HEK293 (cell line): ENCODE results near the gene VAV2.

ENCODE experiments used
- CTCF ChIA-PET: fragments of 350-600 bp; formaldehyde crosslinking; extraction: SDS; loops from one replicate; lab custom pipeline; 2021; ENCODE audit warnings: antibody characterized with exemption; lab: Yijun Ruan, JAX
- POLR2A ChIA-PET: fragments of 300-600 bp; formaldehyde crosslinking; extraction: SDS; loops from one replicate; lab custom pipeline; 2020; ENCODE audit warnings: antibody characterized with exemption, inconsistent platforms; lab: Yijun Ruan, JAX
- H3K27ac ChIP-seq: fragments of 200-500 bp; sonication (Bioruptor generic); 2 replicates; pipeline ENCODE4 v1.5.1; 2014; ENCODE audit warnings: low read depth, low read length, control low read depth, inconsistent platforms; ENCODE audit errors: extremely low read depth
- H3K36me3 ChIP-seq, 2 experiments: fragments of 200-500 bp in 1 of 2; sonication (Bioruptor generic) in 1 of 2; 1 replicate in 1 of 2; 2 replicates in 1 of 2; pipeline ENCODE4 v1.5.1; 2014 to 2017; ENCODE audit warnings: inconsistent platforms in 2 of 2, low read length in 2 of 2; ENCODE audit not compliant: control insufficient read depth in 2 of 2, insufficient read depth in 1 of 2
- H3K4me1 ChIP-seq: fragments of 200-500 bp; sonication (Bioruptor generic); 2 replicates; pipeline ENCODE4 v1.5.1; 2014; ENCODE audit warnings: mild to moderate bottlenecking, low read length, inconsistent platforms; ENCODE audit not compliant: control insufficient read depth, insufficient read depth
- H3K4me3 ChIP-seq: 2 replicates; pipeline ENCODE4 v1.5.1; 2011; ENCODE audit warnings: low read depth, mild to moderate bottlenecking, control low read depth, low read length, moderate library complexity
- H3K9me3 ChIP-seq: fragments of 200-500 bp; sonication (Bioruptor generic); 2 replicates; pipeline ENCODE4 v1.5.1; 2014; ENCODE audit warnings: low read depth, low read length, inconsistent platforms; ENCODE audit not compliant: control insufficient read depth, insufficient read depth
- GLIS1 ChIP-seq: fragments of 450-650 bp; formaldehyde crosslinking; IDR thresholded peaks from 2 replicates; pipeline ENCODE4 v1.5.1; 2016; ENCODE audit warnings: missing biosample characterization, missing genetic modification characterization
- HOXC10 ChIP-seq: sonication (generic); formaldehyde crosslinking; IDR thresholded peaks from 2 replicates; pipeline ENCODE4 v1.8.1; 2023; ENCODE audit warnings: mild to moderate bottlenecking, missing genetic modification reagents
- KLF9 ChIP-seq: fragments of 450-650 bp; formaldehyde crosslinking; IDR thresholded peaks from 2 replicates; pipeline ENCODE4 v1.5.1; 2016; ENCODE audit warnings: missing biosample characterization, missing genetic modification characterization, low read depth
- MZF1 ChIP-seq: fragments of 450-650 bp; formaldehyde crosslinking; IDR thresholded peaks from 2 replicates; pipeline ENCODE4 v1.5.1; 2017; ENCODE audit warnings: missing biosample characterization, missing genetic modification characterization, borderline replicate concordance
- TCF7L2 ChIP-seq: IDR thresholded peaks from 2 replicates; pipeline ENCODE4 v1.6.1; 2011; ENCODE audit warnings: low read depth, mild to moderate bottlenecking, inconsistent platforms, low read length, moderate library complexity, borderline replicate concordance
- ZFP41 ChIP-seq: fragments of 450-650 bp; formaldehyde crosslinking; IDR thresholded peaks from 2 replicates; pipeline ENCODE4 v1.5.1; 2016; ENCODE audit warnings: missing biosample characterization, missing genetic modification characterization, borderline replicate concordance
- ZFP69B ChIP-seq: fragments of 450-650 bp; formaldehyde crosslinking; IDR thresholded peaks from 2 replicates; pipeline ENCODE4 v1.5.1; 2016; ENCODE audit warnings: missing biosample characterization, missing genetic modification characterization
- ZIC2 ChIP-seq: fragments of 450-650 bp; formaldehyde crosslinking; IDR thresholded peaks from 2 replicates; pipeline ENCODE4 v1.5.1; 2016; ENCODE audit warnings: missing biosample characterization, missing genetic modification characterization
- ZNF10 ChIP-seq: fragments of 450-650 bp; formaldehyde crosslinking; IDR thresholded peaks from 2 replicates; pipeline ENCODE4 v1.5.1; 2017; ENCODE audit warnings: missing biosample characterization, missing genetic modification characterization
- ZNF132 ChIP-seq: fragments of 450-650 bp; formaldehyde crosslinking; IDR thresholded peaks from 2 replicates; pipeline ENCODE4 v1.5.1; 2017; ENCODE audit warnings: missing biosample characterization, missing genetic modification characterization, borderline replicate concordance
- ZNF155 ChIP-seq: fragments of 450-650 bp; formaldehyde crosslinking; IDR thresholded peaks from 2 replicates; pipeline ENCODE4 v1.5.1; 2016; ENCODE audit warnings: missing biosample characterization, missing genetic modification characterization
- ZNF202 ChIP-seq: fragments of 450-650 bp; formaldehyde crosslinking; IDR thresholded peaks from 2 replicates; pipeline ENCODE4 v1.5.1; 2016; ENCODE audit warnings: missing biosample characterization, missing genetic modification characterization, borderline replicate concordance
- ZNF223 ChIP-seq: fragments of 450-650 bp; formaldehyde crosslinking; IDR thresholded peaks from 2 replicates; pipeline ENCODE4 v1.5.1; 2016; ENCODE audit warnings: missing biosample characterization, missing genetic modification characterization
- ZNF23 ChIP-seq: fragments of 450-650 bp; formaldehyde crosslinking; IDR thresholded peaks from 2 replicates; pipeline ENCODE4 v1.5.1; 2016; ENCODE audit warnings: missing biosample characterization, missing genetic modification characterization, borderline replicate concordance
- ZNF239 ChIP-seq: fragments of 450-650 bp; formaldehyde crosslinking; IDR thresholded peaks from 2 replicates; pipeline ENCODE4 v1.5.1; 2016; ENCODE audit warnings: missing biosample characterization, missing genetic modification characterization
- ZNF311 ChIP-seq: fragments of 450-650 bp; formaldehyde crosslinking; IDR thresholded peaks from 2 replicates; pipeline ENCODE4 v1.5.1; 2017; ENCODE audit warnings: missing biosample characterization, missing genetic modification characterization, borderline replicate concordance
- ZNF350 ChIP-seq: fragments of 450-650 bp; formaldehyde crosslinking; IDR thresholded peaks from 2 replicates; pipeline ENCODE4 v1.5.0; 2017; ENCODE audit warnings: missing biosample characterization, mild to moderate bottlenecking, missing genetic modification characterization
- ZNF548 ChIP-seq: fragments of 450-650 bp; formaldehyde crosslinking; IDR thresholded peaks from 2 replicates; pipeline ENCODE4 v1.5.1; 2016; ENCODE audit warnings: missing biosample characterization, missing genetic modification characterization
- ZNF571 ChIP-seq: fragments of 450-650 bp; formaldehyde crosslinking; IDR thresholded peaks from 2 replicates; pipeline ENCODE4 v1.5.0; 2017; ENCODE audit warnings: missing biosample characterization, missing genetic modification characterization
- ZNF596 ChIP-seq: fragments of 450-650 bp; IDR thresholded peaks from 2 replicates; pipeline ENCODE4 v1.5.0; 2018; ENCODE audit warnings: missing biosample characterization, mild to moderate bottlenecking, missing genetic modification characterization, moderate library complexity
- ZNF768 ChIP-seq: fragments of 450-650 bp; formaldehyde crosslinking; IDR thresholded peaks from 2 replicates; pipeline ENCODE4 v1.5.1; 2018; ENCODE audit warnings: missing biosample characterization, mild to moderate bottlenecking, missing genetic modification characterization
- ZNF777 ChIP-seq: fragments of 450-650 bp; formaldehyde crosslinking; IDR thresholded peaks from 2 replicates; pipeline ENCODE4 v1.5.1; 2017; ENCODE audit warnings: missing biosample characterization, missing genetic modification characterization, borderline replicate concordance
- ZNF792 ChIP-seq: fragments of 450-650 bp; formaldehyde crosslinking; IDR thresholded peaks from 2 replicates; pipeline ENCODE4 v1.5.1; 2016; ENCODE audit warnings: missing biosample characterization, missing genetic modification characterization
- ZNF830 ChIP-seq: fragments of 450-650 bp; IDR thresholded peaks from 2 replicates; pipeline ENCODE4 v1.5.0; 2018; ENCODE audit warnings: missing biosample characterization, missing genetic modification characterization, low read depth, mild to moderate bottlenecking, moderate library complexity
- ZNF837 ChIP-seq: fragments of 450-650 bp; formaldehyde crosslinking; IDR thresholded peaks from 2 replicates; pipeline ENCODE4 v1.5.1; 2016; ENCODE audit warnings: missing biosample characterization, missing genetic modification characterization
- ZSCAN23 ChIP-seq: fragments of 450-650 bp; formaldehyde crosslinking; IDR thresholded peaks from 2 replicates; pipeline ENCODE4 v1.5.1; 2016; ENCODE audit warnings: missing biosample characterization, missing genetic modification characterization
- TF ChIP-seq, protein P1 (sequence below): fragments of 450-650 bp; formaldehyde crosslinking; IDR thresholded peaks from 2 replicates; pipeline ENCODE4 v1.5.1; 2016; ENCODE audit warnings: missing biosample characterization, missing genetic modification characterization

VAV2 gene

GRCh38 chr9:133948561-133949485, 43.3 kb downstream of the VAV2 start:
- ChIA-PET POLR2A (no interaction called here), CTCF (interaction anchor here (0.8 to 1.3 kb wide), 2 partner anchors 45 to 167 kb away, joined by 3 to 4 read pairs; no protein-coding TSS in a partner anchor)
- Histone ChIP-seq H3K36me3 (no peaks in the 10 kb centered on the region), H3K27ac (no peak overlapping the region), H3K4me1 (no peaks in the 10 kb centered on the region), H3K9me3 (no peaks in the 10 kb centered on the region), H3K4me3 (no peak overlapping the region)
- TF ChIP-seq GLIS1 (tag by site-specific recombination) = 0 out of 2 replicates have a peak, but pooled peaks have one; percentile 12
- TF ChIP-seq ZNF837 = no peak
- TF ChIP-seq ZNF777 (tag by site-specific recombination) = no peak
- TF ChIP-seq ZNF548 (tag by site-specific recombination) = no peak
- no peak for TF ChIP-seq KLF9 (tag by site-specific recombination)
- no peak for TF ChIP-seq ZNF768 (tag by site-specific recombination)
- 0 out of 2 replicates have a peak, but pooled peaks have one; percentile 11 for TF ChIP-seq ZIC2 (tag by site-specific recombination)
- no peak for TF ChIP-seq ZNF155 (tag by site-specific recombination)
- no peak for TF ChIP-seq ZNF10 (tag by site-specific recombination)

GRCh38 chr9:133948131-133948530, 44.0 kb downstream of the VAV2 start:
- Histone ChIP-seq H3K27ac (no peak overlapping the region), H3K36me3 (no peaks in the 10 kb centered on the region), H3K4me1 (no peaks in the 10 kb centered on the region), H3K9me3 (no peaks in the 10 kb centered on the region), H3K4me3 (no peak overlapping the region)
- POLR2A ChIA-PET = no interaction called here
- CTCF ChIA-PET = interaction anchor here (1.0 kb wide), 1 partner anchor 45 kb away, joined by 3 read pairs; no protein-coding TSS in a partner anchor
- TF ChIP-seq ZFP41 (no peak), ZNF596 (tag by site-specific recombination) (no peak), ZNF311 (tag by site-specific recombination) (no peak), ZFP69B (no peak), MZF1 (tag by site-specific recombination) (no peak), ZNF202 (tag by site-specific recombination) (no peak), ZNF23 (tag by site-specific recombination) (no peak), HOXC10 (CRISPR knock-in tag) (no peak), ZNF239 (tag by site-specific recombination) (no peak), TCF7L2 (no peak), ZNF571 (tag by site-specific recombination) (no peak), ZNF792 (tag by site-specific recombination) (no peak), ZNF350 (tag by site-specific recombination) (no peak), ZNF132 (tag by site-specific recombination) (no peak), ZSCAN23 (tag by site-specific recombination) (no peak), ZNF830 (tag by site-specific recombination) (no peak), ZNF223 (tag by site-specific recombination) (no peak)
- TF ChIP-seq, protein P1, sequence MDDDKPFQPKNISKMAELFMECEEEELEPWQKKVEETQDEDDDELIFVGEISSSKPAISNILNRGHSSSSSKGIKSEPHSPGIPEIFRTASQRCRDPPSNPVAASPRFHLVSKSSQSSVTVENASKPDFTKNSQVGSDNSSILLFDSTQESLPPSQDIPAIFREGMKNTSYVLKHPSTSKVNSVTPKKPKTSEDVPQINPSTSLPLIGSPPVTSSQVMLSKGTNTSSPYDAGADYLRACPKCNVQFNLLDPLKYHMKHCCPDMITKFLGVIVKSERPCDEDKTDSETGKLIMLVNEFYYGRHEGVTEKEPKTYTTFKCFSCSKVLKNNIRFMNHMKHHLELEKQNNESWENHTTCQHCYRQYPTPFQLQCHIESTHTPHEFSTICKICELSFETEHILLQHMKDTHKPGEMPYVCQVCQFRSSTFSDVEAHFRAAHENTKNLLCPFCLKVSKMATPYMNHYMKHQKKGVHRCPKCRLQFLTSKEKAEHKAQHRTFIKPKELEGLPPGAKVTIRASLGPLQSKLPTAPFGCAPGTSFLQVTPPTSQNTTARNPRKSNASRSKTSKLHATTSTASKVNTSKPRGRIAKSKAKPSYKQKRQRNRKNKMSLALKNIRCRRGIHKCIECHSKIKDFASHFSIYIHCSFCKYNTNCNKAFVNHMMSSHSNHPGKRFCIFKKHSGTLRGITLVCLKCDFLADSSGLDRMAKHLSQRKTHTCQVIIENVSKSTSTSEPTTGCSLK (tag by site-specific recombination) = no peak
